Activated naive CD4-positive, alpha-beta T cell treated with anti-CD3 and anti-CD28 coated beads, Interleukin-2, amount 50 U/mL, for 16 hours (primary cell): ENCODE measurements around the gene NADK2.
"Not testable (repeated sequence)": the region's sequence is repeated elsewhere in the genome, so short reads cannot be mapped to it uniquely, and the experiment has no call there.

Experiments
- DNase-seq: peaks from one replicate; pipeline ENCODE4 v3.0.0-alpha.2; 2020

NADK2 gene

GRCh38 chr5:36241631-36242533, at the start of gene NADK2:
NADK2 (minus strand) TSS chr5:36241925; CDS start chr5:36241798, 127 bp downstream.
- peak; percentile 94 for DNase-seq

- no peak for DNase-seq
These were observed 44.3 kb upstream of the NADK2 start for GRCh38 chr5:36285837-36286615.

GRCh38 chr5:36283775-36284174, 42.0 kb upstream of the NADK2 start:
- DNase-seq: not testable (repeated sequence)

GRCh38 chr5:36281626-36282025, 39.9 kb upstream of the NADK2 start:
- DNase-seq: no peak

GRCh38 chr5:36279054-36279698, 37.5 kb upstream of the NADK2 start:
- no peak for DNase-seq

GRCh38 chr5:36277521-36278176, 35.9 kb upstream of the NADK2 start:
- no peak for DNase-seq

GRCh38 chr5:36276864-36277263, 35.1 kb upstream of the NADK2 start:
- no peak for DNase-seq

- no peak for DNase-seq
These were observed 32.2 kb upstream of the NADK2 start for GRCh38 chr5:36273809-36274526.

GRCh38 chr5:36272136-36272690, 30.5 kb upstream of the NADK2 start:
- no peak for DNase-seq

- no peak for DNase-seq
These were observed 29.3 kb upstream of the NADK2 start for GRCh38 chr5:36270876-36271575.

GRCh38 chr5:36270175-36270574, 28.4 kb upstream of the NADK2 start:
- no peak for DNase-seq

GRCh38 chr5:36269478-36269877, 27.8 kb upstream of the NADK2 start:
- DNase-seq: no peak

- DNase-seq: no peak
These were observed 26.2 kb upstream of the NADK2 start for GRCh38 chr5:36267905-36268304.

GRCh38 chr5:36264202-36264760, 22.6 kb upstream of the NADK2 start:
- no peak for DNase-seq

- DNase-seq: no peak
These were observed 19.5 kb upstream of the NADK2 start for GRCh38 chr5:36261186-36261585.

- no peak for DNase-seq
These were observed 11.8 kb upstream of the NADK2 start for GRCh38 chr5:36253575-36253974.

GRCh38 chr5:36252722-36253365, 11.1 kb upstream of the NADK2 start:
- DNase-seq: no peak

- DNase-seq: no peak
These were observed 9.5 kb upstream of the NADK2 start for GRCh38 chr5:36251218-36251617.

GRCh38 chr5:36250427-36250826, 8.7 kb upstream of the NADK2 start:
- no peak for DNase-seq
